Activated T-cell treated with anti-CD3 and anti-CD28 coated beads, Interleukin-2, amount 50 U/mL, for 4 hours (primary cell): ENCODE results near the gene IMP3. TPM values are rescaled to one million over a fixed set of nuclear protein-coding genes. Genes with fewer than 3 reads are reported as not detected.
A peak's percentile ranks its signal among the peaks of the same experiment; 100 is the strongest.
"Not testable (repeated sequence)": the region's sequence is repeated elsewhere in the genome, so short reads cannot be mapped to it uniquely, and the experiment has no call there.

Source experiments
- ATAC-seq, 2 donors: fragments of 200-7000 bp; cut with Tn5 transposase; one replicate each; pipeline ENCODE4 v1.10.0; 2021
- DNase-seq: peaks from one replicate; pipeline ENCODE4 v3.0.0-alpha.2; 2020
- H3K27me3 Mint-ChIP-seq: one replicate; pipeline ENCODE4 v1.8.0; 2021; ENCODE audit warnings: low read depth, mixed read lengths
- H3K36me3 Mint-ChIP-seq: one replicate; pipeline ENCODE4 v1.8.0; 2022; ENCODE audit warnings: mixed read lengths; ENCODE audit not compliant: insufficient read depth
- H3K4me1 Mint-ChIP-seq: one replicate; pipeline ENCODE4 v1.8.0; 2021; ENCODE audit warnings: low read depth, mixed read lengths
- H3K4me3 Mint-ChIP-seq: one replicate; pipeline ENCODE4 v1.8.0; 2021; ENCODE audit warnings: mild to moderate bottlenecking, moderate library complexity, mixed read lengths
- H3K9me3 Mint-ChIP-seq: one replicate; pipeline ENCODE4 v1.8.0; 2021; ENCODE audit warnings: mixed read lengths
- total RNA-seq, 3 donors: library from RNA; stranded (reverse); gene quantifications; one replicate each; pipeline ENCODE4 v1.2.1, GENCODE V29; 2021

IMP3 gene
- total RNA-seq, 3 donors from 2014 or later = 133 to 156 (median 142) TPM

DNA sequence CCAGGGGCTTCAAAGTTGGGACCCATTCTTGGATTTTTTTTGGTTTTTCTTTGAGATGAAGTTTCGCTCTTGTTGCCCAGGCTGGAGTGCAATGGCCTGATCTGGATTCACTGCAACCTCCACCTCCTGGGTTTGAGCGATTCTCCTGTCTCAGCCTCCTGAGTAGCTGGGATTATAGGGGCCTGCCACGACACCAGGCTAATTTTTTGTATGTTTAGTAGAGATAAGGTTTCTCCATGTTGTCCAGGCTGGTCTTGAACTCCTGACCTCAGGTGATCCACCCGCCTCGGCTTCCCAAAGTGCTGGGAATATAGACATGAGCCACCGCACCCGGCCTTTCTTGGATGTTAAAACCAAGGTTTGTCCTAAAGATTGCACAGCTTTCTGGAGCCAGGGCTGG lies 6.1 kb downstream of the IMP3 start:
- not testable (repeated sequence) for ATAC-seq, DNase-seq, H3K36me3 Mint-ChIP-seq, H3K9me3 Mint-ChIP-seq, H3K27me3 Mint-ChIP-seq, H3K4me3 Mint-ChIP-seq
- peaks cover 22% of the 10 kb centered on the region for H3K4me1 Mint-ChIP-seq

DNA sequence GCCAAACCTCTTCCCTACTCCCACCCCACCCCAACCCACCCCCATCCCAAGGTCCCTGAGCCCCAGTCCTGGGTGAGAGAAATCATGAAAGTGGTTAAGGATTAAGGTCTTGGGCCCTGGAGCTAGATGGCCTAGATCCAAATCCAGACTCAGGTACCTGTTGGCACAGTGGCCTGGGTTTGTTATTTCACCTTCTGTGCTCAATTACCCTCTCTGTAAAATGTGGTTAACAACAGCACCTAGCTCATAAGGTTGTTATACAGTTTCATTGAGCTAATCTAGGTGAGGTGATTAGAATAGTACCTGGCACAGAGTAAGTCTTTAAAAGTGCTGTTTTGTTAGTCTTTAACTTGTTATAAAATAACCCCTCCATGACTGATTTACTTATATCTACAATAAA lies 8.1 kb downstream of the IMP3 start:
- Mint-ChIP-seq H3K36me3 (no peaks in the 10 kb centered on the region), H3K4me3 (no peak overlapping the region), H3K9me3 (no peaks in the 10 kb centered on the region), H3K27me3 (no peaks in the 10 kb centered on the region), H3K4me1 (peaks cover 8% of the 10 kb centered on the region)
- DNase-seq = no peak
- ATAC-seq = no peak

DNA sequence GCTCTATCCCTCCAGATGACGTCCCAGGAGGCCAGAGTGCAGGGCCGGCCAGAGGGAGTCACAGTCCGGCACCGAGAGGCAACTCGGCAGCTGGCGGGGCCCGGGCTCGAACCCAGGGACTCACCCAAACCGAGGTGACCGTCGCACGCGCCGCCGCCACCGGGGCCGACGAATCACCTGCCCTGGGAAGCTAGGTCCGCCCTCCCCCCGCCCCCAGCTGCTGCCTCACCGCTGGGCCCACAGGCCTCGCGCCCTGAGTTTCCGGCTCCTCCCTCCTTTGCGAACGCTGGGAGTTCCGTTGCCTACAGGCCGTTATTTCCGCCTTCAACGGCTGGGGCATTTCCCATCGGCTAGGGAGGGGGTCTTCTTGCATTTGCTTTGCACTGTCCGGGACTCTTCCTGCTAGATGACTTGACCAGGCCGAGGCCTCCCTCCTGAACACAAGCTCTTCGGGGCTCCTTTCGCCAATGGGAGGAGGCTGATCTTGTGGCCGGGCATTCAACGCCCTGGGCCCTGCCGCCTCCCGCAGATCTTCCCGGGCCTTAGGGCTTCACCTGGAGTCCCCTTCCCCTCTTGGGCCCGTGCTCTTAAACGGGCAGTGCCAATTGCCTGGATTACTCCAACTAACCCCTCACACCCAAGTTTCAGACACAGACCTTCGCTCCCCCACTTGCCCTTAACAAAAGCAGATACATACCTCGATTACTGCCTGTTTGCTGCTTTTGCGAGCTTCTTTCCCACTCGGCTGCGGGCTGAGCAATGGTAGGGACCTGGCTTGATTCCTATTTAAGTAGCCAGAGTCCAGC lies 14.3 kb downstream of the IMP3 start, which contains the start of gene SNUPN:
SNUPN (minus strand) TSS at position 184 of the 806 bp plus-strand sequence. CDS start 4,674 bp downstream, outside the sequence.
- Mint-ChIP-seq H3K4me1 (peaks cover 30% of the 10 kb centered on the region), H3K27me3 (no peaks in the 10 kb centered on the region), H3K4me3 (peak within 1 kb of the TSS; percentile 88), H3K9me3 (no peaks in the 10 kb centered on the region), H3K36me3 (peaks cover 3% of the 10 kb centered on the region)
- ATAC-seq (peak; percentile 95 to 96), DNase-seq (peak; percentile 90)

DNA sequence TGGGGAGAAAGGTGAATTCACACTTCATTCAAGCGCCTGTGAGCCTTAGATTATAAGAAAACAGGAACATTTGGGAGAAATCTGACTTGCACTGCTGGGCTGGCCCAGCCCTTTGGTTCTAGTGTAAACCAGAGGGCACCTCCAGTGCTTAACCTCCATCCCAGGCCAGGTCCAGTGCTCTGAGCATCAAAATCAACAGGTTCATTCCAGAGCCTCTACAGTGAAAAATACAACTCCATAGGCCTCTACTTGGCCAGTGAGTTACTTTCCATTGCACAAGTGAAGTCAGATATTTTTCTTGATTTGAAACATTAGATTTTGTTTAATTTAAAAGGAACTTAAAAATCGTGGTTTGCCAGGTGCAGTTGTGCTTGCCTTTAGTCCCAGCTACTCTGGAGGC lies 17.5 kb downstream of the IMP3 start:
- no peak for DNase-seq
- Mint-ChIP-seq H3K4me3 (peak overlapping the region; percentile 45), H3K4me1 (peaks cover 38% of the 10 kb centered on the region), H3K9me3 (no peaks in the 10 kb centered on the region), H3K27me3 (no peaks in the 10 kb centered on the region), H3K36me3 (peaks cover 3% of the 10 kb centered on the region)
- no peak for ATAC-seq

DNA sequence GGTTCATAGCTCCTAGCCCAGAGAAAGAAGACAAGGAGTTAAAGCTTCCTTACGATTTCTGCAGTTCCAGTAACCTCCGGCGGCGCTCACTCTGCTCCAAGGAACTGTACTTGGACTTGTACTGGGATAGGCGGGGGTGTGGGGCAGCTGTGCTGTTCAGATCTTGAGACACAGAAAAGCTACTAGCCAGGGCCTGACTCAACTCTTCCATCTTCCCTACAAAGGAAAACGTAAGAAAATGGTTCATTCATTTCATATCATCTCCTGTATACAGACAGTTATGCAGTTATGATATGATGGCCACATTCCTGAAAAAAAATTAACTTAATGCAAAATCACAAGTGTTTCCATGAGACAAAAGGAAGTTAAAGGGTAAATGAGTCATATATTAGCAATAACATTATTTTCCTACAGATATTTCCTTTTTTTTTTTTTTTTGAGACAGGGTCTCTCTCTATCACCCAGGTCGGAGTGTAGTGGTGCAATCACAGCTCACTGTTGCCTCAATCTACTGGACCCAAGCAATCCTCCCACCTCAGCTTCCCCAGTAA lies 19.1 kb downstream of the IMP3 start:
- H3K4me1 Mint-ChIP-seq = peaks cover 32% of the 10 kb centered on the region
- ATAC-seq (no peak), DNase-seq (peak; percentile 20)
- no peaks in the 10 kb centered on the region for H3K27me3 Mint-ChIP-seq
- H3K4me3 Mint-ChIP-seq = peak overlapping the region; percentile 67
- peaks cover 13% of the 10 kb centered on the region for H3K36me3 Mint-ChIP-seq
- no peaks in the 10 kb centered on the region for H3K9me3 Mint-ChIP-seq

DNA sequence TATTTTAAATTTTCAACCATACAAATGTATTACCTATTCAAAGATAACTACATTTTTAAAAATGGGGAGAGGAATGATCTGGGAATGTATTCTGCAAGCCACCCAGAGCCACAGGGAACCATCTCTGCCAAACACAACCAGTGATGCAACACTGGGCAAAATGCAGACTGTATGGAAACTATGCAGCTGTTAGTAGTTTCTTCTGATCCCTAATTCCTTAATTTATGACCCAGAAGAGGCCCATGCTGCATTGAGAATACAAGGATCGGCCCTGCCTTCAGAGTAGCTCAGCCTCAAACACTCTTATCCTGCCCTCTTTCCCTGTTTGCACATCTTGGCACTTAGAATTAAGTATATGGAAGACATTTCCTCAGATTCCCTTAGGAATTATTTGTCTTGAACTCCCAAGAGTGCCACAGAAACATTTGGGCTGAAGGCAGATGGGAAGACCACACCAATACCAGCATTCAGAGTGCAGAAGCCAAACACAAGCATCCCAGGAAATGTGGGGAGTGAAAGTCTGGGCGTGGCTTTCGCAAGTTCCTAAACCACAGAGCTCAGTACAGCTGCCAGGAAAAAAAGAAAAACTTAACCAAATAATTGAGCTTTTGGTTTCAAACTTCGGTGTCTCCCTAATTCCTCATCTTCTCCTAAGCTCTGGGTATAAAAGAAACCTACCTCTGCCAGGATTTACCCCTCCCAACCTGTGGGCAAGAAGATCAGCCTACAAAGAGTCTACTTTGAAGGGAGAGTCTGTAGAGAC lies 19.8 kb downstream of the IMP3 start:
- Mint-ChIP-seq H3K4me3 (peak overlapping the region; percentile 43), H3K9me3 (no peaks in the 10 kb centered on the region), H3K4me1 (peaks cover 32% of the 10 kb centered on the region), H3K27me3 (no peaks in the 10 kb centered on the region), H3K36me3 (peaks cover 17% of the 10 kb centered on the region)
- no peak for ATAC-seq
- DNase-seq = no peak

DNA sequence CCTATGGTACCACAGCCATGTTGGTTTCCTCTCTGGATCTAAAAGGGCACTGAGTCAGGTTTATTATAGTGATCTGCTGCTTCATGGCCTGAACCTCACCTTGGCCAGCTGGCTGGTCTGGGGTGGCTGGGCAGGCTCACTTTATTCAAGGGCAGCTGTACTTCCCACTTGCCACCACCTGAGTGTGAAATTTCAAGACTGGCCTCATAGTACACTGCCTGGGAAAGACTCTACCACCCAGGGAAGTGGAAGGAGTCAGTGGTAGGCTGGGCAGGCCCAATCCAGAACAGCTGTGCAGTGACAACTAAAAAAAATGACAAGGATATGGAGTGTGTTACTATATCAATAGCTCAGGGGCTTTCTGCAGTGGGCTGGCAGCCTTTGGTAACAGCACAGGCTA lies 23.3 kb downstream of the IMP3 start:
- Mint-ChIP-seq H3K27me3 (no peaks in the 10 kb centered on the region), H3K9me3 (no peaks in the 10 kb centered on the region), H3K36me3 (peaks cover 30% of the 10 kb centered on the region), H3K4me1 (peaks cover 19% of the 10 kb centered on the region), H3K4me3 (no peak overlapping the region)
- ATAC-seq (no peak), DNase-seq (no peak)

DNA sequence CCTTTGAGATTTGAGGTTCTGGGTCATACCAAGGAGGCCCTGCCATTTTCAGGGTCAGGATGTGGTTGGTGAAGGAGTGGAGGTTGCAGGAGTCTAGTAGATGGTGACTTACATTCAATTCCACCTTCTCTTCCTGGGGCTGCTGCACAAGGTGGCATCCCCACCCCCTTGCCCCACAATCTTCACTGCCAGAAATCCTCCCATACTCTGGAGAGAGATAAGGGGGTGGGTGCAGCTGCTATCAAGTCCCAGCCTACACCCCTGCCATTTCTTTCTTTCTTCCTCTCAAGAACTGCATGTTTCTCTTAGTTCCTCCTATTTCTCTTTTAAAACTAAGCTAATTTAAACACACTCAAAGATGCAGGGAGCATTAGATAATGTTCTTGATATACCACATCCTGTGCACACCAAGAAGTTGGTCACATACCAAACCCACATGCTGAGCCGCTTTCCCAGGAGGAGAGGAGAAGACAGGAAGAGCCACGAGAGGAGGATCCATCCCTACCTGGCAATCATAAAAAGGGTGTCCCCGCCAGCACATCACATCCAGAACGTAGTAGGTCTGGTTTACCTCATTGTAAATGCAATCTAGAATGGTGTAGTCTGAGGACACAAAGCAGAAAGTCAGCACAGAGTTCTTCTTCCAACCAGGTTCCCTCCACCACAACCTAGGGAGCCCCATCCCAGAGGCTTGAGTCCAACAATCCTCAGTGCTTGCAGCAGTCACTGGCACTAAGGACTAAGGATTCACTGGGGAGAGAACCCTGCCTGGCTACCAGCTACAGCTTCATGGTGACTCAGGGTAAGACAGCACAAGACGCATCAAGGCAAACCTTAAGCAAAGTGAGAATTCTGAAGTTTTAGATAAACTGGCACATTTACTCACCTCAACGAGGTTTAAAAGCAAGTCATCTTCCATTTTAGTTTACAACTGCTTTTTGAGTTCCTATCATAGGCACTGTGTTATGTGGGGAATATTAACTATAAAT lies 33.0 kb downstream of the IMP3 start:
- Mint-ChIP-seq H3K9me3 (no peaks in the 10 kb centered on the region), H3K36me3 (peaks cover 37% of the 10 kb centered on the region), H3K4me1 (peaks cover 44% of the 10 kb centered on the region), H3K4me3 (peak overlapping the region; percentile 31), H3K27me3 (no peaks in the 10 kb centered on the region)
- no peak for DNase-seq
- ATAC-seq = peak; percentile 60 to 73

DNA sequence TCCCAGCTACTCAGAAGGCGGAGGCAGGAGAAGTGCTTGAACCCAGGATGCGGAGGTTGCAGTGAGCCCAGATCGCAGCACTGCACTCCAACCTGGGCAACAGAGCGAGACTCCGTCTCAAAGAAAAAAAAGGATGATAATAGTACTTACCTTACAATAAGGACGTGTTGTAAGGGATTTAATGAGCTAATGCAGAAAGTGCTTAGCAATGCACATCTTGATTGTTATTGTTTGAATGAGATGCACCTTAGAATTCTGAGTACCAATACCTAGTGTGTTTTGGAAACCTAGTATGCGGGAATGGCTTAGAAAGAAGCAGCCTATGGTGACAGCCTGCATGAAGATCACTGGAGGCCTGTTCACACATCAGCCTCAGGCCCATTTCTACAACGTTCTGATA lies 34.0 kb downstream of the IMP3 start:
- H3K9me3 Mint-ChIP-seq = no peaks in the 10 kb centered on the region
- peak overlapping the region; percentile 27 for H3K4me3 Mint-ChIP-seq
- ATAC-seq = no peak
- no peaks in the 10 kb centered on the region for H3K27me3 Mint-ChIP-seq
- peaks cover 44% of the 10 kb centered on the region for H3K4me1 Mint-ChIP-seq
- no peak for DNase-seq
- H3K36me3 Mint-ChIP-seq = peaks cover 34% of the 10 kb centered on the region

DNA sequence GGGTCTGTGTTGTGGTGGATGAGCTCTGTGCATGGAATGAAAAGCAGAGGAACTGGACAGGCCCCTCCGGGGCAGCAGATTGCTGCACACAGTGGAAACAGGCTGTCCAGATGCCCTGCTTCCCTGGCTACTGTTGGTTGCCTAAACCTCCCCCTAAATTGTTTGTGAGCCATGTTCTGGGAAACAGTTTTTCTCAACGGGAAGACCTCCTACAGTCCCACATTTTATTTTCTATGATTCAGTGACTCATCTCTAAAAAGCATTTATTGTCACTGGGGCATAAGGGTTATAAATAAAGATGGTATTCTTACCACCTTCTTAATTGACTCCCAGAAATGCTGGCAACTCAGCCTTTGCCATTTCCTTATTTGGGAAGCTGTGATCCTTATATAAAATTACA lies 40.6 kb downstream of the IMP3 start:
- no peaks in the 10 kb centered on the region for H3K9me3 Mint-ChIP-seq
- no peak overlapping the region for H3K4me3 Mint-ChIP-seq
- no peaks in the 10 kb centered on the region for H3K27me3 Mint-ChIP-seq
- no peak for ATAC-seq
- DNase-seq = no peak
- H3K4me1 Mint-ChIP-seq = peaks cover 21% of the 10 kb centered on the region
- peaks cover 34% of the 10 kb centered on the region for H3K36me3 Mint-ChIP-seq

DNA sequence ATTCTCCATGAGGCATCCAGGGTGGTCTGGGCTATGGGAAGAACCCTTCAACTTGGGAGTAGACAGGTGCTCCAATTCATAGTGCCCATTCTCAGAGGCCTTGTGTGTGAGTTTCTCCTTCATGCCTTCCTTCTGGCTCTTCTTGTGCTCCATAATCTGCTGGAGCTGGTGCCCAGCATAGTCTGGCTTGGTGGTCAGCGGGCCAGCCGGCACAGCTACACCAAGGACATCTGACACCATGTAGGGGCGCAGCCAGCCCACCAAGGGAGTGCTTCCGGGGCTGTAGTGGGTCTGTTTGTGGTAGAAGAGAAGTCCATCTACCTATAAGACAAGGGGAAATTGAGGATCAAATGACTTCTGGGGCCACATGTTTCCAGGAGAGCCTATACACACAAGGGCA lies 41.7 kb downstream of the IMP3 start:
- no peaks in the 10 kb centered on the region for H3K9me3 Mint-ChIP-seq
- DNase-seq (no peak), ATAC-seq (no peak)
- no peak overlapping the region for H3K4me3 Mint-ChIP-seq
- no peaks in the 10 kb centered on the region for H3K27me3 Mint-ChIP-seq
- peaks cover 21% of the 10 kb centered on the region for H3K4me1 Mint-ChIP-seq
- peaks cover 34% of the 10 kb centered on the region for H3K36me3 Mint-ChIP-seq

DNA sequence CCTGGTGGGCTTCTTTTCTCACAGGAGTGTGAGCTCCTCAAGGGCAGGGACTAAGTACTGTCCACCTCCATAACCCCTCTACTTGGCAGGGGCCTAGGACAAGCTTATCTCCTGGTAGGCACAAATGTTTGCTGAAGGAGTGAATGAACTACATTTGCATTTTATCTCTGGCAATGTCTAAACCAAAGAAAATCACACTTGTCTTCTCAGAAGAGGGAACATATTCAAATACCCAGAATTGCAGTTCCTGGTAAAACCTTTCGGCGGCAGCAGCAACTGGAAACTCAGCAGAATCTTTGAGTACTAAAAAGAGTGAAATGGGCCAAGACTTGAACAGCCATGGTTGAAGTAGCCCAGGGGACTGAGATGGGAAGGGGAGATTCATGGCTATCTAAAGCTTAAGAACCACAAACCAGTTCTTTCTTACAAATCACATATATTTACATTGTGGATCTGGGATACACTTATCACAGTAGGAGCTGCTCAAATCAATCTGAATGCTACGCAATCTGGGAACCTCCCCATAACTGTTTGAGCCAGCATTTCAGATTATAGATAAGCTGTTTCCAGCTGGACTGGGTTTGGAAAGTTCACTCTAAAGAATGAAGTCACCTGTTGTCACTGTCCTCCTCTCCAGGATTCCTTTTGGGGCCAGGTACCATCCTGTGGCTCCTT lies 42.2 kb downstream of the IMP3 start:
- Mint-ChIP-seq H3K4me1 (peaks cover 21% of the 10 kb centered on the region), H3K27me3 (no peaks in the 10 kb centered on the region), H3K36me3 (peaks cover 34% of the 10 kb centered on the region), H3K4me3 (no peak overlapping the region), H3K9me3 (no peaks in the 10 kb centered on the region)
- ATAC-seq = peak in 1 of 2 donors; percentile 27
- peak; percentile 27 for DNase-seq

DNA sequence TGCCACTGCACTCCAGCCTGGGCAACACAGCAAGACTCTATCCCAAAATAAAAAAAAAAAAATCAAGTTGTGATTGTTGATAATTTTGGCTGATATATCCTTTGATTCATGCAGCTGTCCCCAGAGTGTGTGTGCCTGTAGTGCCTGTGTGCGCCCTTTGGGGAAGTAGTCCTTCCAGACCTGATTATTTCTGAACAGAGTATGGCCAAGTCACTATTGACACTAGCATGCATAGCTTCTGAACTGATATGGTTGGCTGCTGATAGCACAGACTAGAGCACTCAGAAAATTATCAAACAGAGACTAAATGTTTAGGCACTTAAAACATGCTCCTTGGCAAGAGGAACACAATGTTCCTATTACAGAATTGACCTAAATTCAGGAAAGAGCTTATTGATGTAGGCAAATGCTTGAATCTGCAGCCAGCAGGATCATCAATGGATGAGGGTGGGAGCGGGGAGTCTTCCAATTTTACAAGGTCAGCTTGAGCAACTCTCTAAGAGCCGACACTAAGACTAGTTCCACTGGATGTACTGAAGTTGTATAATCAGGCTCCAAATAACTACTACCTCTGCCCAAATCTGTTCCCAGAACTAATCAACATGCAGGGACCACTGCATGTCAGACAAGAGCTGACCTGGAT lies 43.2 kb downstream of the IMP3 start:
- Mint-ChIP-seq H3K27me3 (no peaks in the 10 kb centered on the region), H3K4me1 (peaks cover 21% of the 10 kb centered on the region), H3K36me3 (peaks cover 37% of the 10 kb centered on the region), H3K9me3 (no peaks in the 10 kb centered on the region), H3K4me3 (no peak overlapping the region)
- DNase-seq (no peak), ATAC-seq (no peak)
